Epithelial cell of proximal tubule (primary cell): ENCODE results near the gene IL1RAPL2. TPM values are rescaled to one million over a fixed set of nuclear protein-coding genes. Genes with fewer than 3 reads are reported as not detected.

Experiments used
- DNase-seq: peaks from one replicate; pipeline ENCODE4 v3.0.0-alpha.2; 2011; ENCODE audit warnings: low read depth
- H3K4me3 ChIP-seq: 2 replicates; pipeline ENCODE4 v1.5.1; 2011; ENCODE audit warnings: low read depth, mild to moderate bottlenecking, low read length
- CTCF ChIP-seq: conservative IDR thresholded peaks from 2 replicates; pipeline ENCODE4 v1.5.1; 2012; ENCODE audit warnings: low read depth, mild to moderate bottlenecking, low read length
- total RNA-seq: library from RNA; depleted of rRNA; stranded (reverse); fragments of >200 nt; gene quantifications from 2 replicates; pipeline ENCODE4 v1.2.3, GENCODE V29; 2015

IL1RAPL2 gene
- total RNA-seq, 1 donor from 2014 or later, result not detected

GRCh38 chrX:105121186-105121585 is 555.2 kb downstream of the IL1RAPL2 start:
- no peak for TF ChIP-seq CTCF
- DNase-seq, result no peak

GRCh38 chrX:105126201-105126600 is 560.2 kb downstream of the IL1RAPL2 start:
- no peak overlapping the region for H3K4me3 ChIP-seq
- TF ChIP-seq CTCF, result no peak
- no peak for DNase-seq

More at GRCh38 chrX:105121186-105121585, 555.2 kb downstream of the IL1RAPL2 start:
- H3K4me3 ChIP-seq, result no peak overlapping the region

GRCh38 chrX:105134273-105134672 is 568.3 kb downstream of the IL1RAPL2 start:
- no peak overlapping the region for H3K4me3 ChIP-seq
- no peak for DNase-seq
- no peak for TF ChIP-seq CTCF

GRCh38 chrX:105136786-105137185 is 570.8 kb downstream of the IL1RAPL2 start:
- no peak for TF ChIP-seq CTCF
- no peak overlapping the region for H3K4me3 ChIP-seq
- DNase-seq, result no peak

- TF ChIP-seq CTCF, result no peak
- DNase-seq, result no peak
- no peak overlapping the region for H3K4me3 ChIP-seq
Observed at GRCh38 chrX:105150036-105150435, 584.0 kb downstream of the IL1RAPL2 start.

GRCh38 chrX:105150557-105150956 is 584.6 kb downstream of the IL1RAPL2 start:
- H3K4me3 ChIP-seq, result no peak overlapping the region
- no peak for TF ChIP-seq CTCF
- no peak for DNase-seq

GRCh38 chrX:105167233-105167632 is 601.2 kb downstream of the IL1RAPL2 start:
- DNase-seq, result no peak
- TF ChIP-seq CTCF, result no peak
- H3K4me3 ChIP-seq, result no peak overlapping the region
